T-helper 17 cell (primary cell): ENCODE measurements around the gene IL17RE. TPM values are rescaled to one million over a fixed set of nuclear protein-coding genes. Genes with fewer than 3 reads are reported as not detected.

Experiments
- ATAC-seq: fragments of 150-1000 bp; cut with Tn5 transposase; 2 replicates; pipeline ENCODE4 v1.10.0; 2021; ENCODE audit warnings: mild to moderate bottlenecking, moderate library complexity
- DNase-seq, 3 donors: peaks; one replicate each; pipeline versions ENCODE4 v3.0.0 to v3.0.0-alpha.2; 2020 to 2021
- H3K9me3 ChIP-seq: one replicate; pipeline ENCODE4 v1.7.0; 2013; ENCODE audit warnings: low read length, mild to moderate bottlenecking; ENCODE audit not compliant: control insufficient read depth, poor library complexity, severe bottlenecking
- H3K27ac Mint-ChIP-seq: one replicate; pipeline ENCODE4 v1.8.0; 2022; ENCODE audit warnings: mild to moderate bottlenecking, moderate library complexity, mixed read lengths
- H3K27me3 Mint-ChIP-seq: one replicate; pipeline ENCODE4 v1.8.0; 2022; ENCODE audit warnings: mixed read lengths
- H3K36me3 Mint-ChIP-seq: one replicate; pipeline ENCODE4 v1.8.0; 2022; ENCODE audit warnings: low read depth, mixed read lengths
- H3K4me1 Mint-ChIP-seq: one replicate; pipeline ENCODE4 v1.8.0; 2022; ENCODE audit warnings: mild to moderate bottlenecking, mixed read lengths
- H3K4me3 Mint-ChIP-seq: one replicate; pipeline ENCODE4 v1.8.0; 2022; ENCODE audit warnings: mild to moderate bottlenecking, moderate library complexity, mixed read lengths
- total RNA-seq, 4 donors: library from RNA in 2 of 4; stranded (reverse) in 2 of 4; gene quantifications; one replicate each; pipeline ENCODE4 v1.2.3 and lab custom pipeline; 2022 to 2026

IL17RE gene
- total RNA-seq, 2 donors from 2014 or later = 10.1 to 12.4 TPM

DNA sequence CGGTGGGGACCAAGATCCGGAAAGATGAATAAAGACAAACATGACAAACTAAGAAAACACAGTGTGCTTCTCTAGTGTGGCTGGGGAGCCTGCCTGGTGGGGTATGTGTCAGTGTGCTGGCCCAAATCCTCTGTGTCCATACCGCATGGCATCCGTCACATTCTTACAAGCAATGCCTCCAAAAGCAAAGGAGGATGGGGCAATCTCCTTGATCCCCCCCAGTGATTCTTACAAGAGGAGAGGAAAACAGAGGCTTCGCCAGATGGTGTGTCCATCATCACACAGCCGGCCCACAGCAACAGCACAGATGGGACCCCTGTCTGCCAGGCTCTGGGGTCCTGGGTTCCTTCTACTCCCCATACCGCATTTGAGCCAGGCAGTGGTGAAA is 13.7 kb downstream of the IL17RE start:
- H3K4me3 Mint-ChIP-seq = peak overlapping the region; percentile 82
- H3K4me1 Mint-ChIP-seq = peaks cover 11% of the 10 kb centered on the region
- H3K36me3 Mint-ChIP-seq = peaks cover 2% of the 10 kb centered on the region
- DNase-seq (no peak), ATAC-seq (no peak)
- H3K9me3 ChIP-seq = no peaks in the 10 kb centered on the region
- H3K27ac Mint-ChIP-seq = no peak overlapping the region
- no peaks in the 10 kb centered on the region for H3K27me3 Mint-ChIP-seq

DNA sequence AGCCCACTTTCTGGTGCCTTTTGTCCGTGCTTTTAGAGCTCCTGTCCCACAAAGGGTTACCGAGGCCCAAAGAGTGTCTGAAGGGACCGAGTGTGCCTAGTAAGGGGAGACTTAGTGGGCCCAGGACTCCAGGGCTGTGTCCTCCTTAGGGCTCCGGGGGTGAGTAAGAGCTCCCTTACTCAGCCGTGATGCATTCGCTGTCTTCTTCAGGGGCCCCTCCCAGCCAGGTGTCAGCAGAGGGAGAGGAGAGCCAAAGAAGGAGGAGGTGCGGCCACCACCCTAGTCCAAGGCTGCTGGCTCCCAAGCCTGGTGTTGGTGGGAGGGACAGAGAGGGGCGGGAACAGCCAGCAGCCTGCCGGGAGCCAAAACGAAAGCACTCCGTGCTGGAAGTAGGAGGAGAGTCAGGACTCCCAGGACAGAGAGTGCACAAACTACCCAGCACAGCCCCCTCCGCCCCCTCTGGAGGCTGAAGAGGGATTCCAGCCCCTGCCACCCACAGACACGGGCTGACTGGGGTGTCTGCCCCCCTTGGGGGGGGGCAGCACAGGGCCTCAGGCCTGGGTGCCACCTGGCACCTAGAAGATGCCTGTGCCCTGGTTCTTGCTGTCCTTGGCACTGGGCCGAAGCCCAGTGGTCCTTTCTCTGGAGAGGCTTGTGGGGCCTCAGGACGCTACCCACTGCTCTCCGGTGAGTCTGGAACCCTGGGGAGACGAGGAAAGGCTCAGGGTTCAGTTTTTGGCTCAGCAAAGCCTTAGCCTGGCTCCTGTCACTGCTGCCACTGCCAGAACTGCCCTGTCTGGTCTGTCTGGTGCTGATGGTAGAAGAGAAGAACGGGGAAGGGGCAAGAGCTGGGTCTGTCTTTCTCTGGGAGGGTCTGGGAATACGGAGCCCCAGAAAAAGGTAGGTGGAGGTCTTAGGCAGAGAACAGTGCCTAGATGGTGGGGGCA is 14.4 kb downstream of the IL17RE start, which contains the start of gene IL17RC:
Gene IL17RC, plus strand, starts transcription at position 365 of the 947 bp plus-strand sequence. Its CDS starts 218 bp downstream, at position 583.
- Mint-ChIP-seq H3K27me3 (no peaks in the 10 kb centered on the region), H3K36me3 (peaks cover 2% of the 10 kb centered on the region), H3K27ac (no peak within 1 kb of the TSS), H3K4me3 (peak within 1 kb of the TSS; percentile 82), H3K4me1 (peaks cover 8% of the 10 kb centered on the region)
- ATAC-seq = no peak
- H3K9me3 ChIP-seq = no peaks in the 10 kb centered on the region
- DNase-seq = no peak

DNA sequence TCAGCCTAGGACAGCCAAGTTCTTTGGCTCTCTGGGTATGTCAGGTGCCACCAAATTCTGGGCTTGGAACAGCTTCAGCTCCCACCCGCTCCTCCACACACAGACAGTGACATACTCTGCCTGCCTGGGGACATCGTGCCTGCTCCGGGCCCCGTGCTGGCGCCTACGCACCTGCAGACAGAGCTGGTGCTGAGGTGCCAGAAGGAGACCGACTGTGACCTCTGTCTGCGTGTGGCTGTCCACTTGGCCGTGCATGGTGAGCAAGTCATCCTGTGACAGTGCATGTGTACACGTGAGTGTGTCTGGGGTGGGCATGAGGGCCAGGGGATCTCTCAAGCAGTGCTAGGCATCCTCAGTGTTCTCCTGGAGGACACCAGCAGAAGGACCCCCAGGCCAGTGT is 15.2 kb downstream of the IL17RE start:
- Mint-ChIP-seq H3K4me3 (peak overlapping the region; percentile 33), H3K27me3 (no peaks in the 10 kb centered on the region), H3K27ac (no peak overlapping the region), H3K4me1 (no peaks in the 10 kb centered on the region), H3K36me3 (peaks cover 3% of the 10 kb centered on the region)
- no peak for ATAC-seq
- no peak for DNase-seq
- H3K9me3 ChIP-seq = no peaks in the 10 kb centered on the region

DNA sequence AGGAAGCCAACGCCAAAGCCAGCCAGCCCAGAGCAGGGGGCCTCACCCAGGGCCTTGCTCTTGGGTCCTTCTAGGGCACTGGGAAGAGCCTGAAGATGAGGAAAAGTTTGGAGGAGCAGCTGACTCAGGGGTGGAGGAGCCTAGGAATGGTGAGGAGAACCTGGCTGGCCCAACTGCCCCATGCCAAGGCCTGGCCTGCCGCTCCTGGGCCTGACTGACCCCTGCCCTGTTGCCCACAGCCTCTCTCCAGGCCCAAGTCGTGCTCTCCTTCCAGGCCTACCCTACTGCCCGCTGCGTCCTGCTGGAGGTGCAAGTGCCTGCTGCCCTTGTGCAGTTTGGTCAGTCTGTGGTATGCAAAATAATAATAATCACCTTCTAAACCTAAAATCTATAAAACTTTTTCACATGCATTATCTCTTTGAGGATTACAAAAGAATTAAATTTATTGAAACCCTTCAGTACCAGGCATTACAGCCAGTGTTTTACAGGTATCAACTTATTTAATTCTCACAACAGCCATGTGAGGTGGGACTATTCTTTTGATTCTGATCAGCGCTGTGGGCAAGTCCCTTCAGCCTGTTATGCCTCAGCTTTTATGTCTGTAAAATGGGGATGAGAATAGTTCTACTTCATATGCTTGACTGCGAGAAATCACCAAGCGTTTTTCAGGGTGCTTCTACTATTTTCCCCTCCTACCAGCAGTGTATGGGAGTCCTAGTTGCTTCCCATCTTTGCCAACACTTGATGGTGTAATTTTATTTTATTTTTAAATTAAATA is 15.8 kb downstream of the IL17RE start:
- H3K27me3 Mint-ChIP-seq = no peaks in the 10 kb centered on the region
- DNase-seq (no peak), ATAC-seq (no peak)
- H3K27ac Mint-ChIP-seq = no peak overlapping the region
- H3K4me3 Mint-ChIP-seq = no peak overlapping the region
- peaks cover 3% of the 10 kb centered on the region for H3K36me3 Mint-ChIP-seq
- H3K4me1 Mint-ChIP-seq = no peaks in the 10 kb centered on the region
- H3K9me3 ChIP-seq = no peaks in the 10 kb centered on the region

DNA sequence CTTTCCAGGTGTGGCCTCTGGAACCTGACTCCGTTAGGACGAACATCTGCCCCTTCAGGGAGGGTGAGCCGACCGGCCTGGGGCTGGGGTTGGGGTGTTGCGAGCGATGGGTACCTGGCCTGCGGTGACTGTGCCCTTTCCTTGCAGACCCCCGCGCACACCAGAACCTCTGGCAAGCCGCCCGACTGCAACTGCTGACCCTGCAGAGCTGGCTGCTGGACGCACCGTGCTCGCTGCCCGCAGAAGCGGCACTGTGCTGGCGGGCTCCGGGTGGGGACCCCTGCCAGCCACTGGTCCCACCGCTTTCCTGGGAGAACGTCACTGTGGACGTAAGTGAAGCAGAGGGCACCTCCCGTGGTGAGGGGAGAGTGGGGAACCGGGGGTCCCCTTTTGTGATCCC is 25.5 kb downstream of the IL17RE start:
- Mint-ChIP-seq H3K4me3 (no peak overlapping the region), H3K27me3 (no peaks in the 10 kb centered on the region), H3K27ac (no peak overlapping the region), H3K4me1 (peaks cover 11% of the 10 kb centered on the region), H3K36me3 (peaks cover 2% of the 10 kb centered on the region)
- DNase-seq = no peak
- no peaks in the 10 kb centered on the region for H3K9me3 ChIP-seq
- no peak for ATAC-seq

DNA sequence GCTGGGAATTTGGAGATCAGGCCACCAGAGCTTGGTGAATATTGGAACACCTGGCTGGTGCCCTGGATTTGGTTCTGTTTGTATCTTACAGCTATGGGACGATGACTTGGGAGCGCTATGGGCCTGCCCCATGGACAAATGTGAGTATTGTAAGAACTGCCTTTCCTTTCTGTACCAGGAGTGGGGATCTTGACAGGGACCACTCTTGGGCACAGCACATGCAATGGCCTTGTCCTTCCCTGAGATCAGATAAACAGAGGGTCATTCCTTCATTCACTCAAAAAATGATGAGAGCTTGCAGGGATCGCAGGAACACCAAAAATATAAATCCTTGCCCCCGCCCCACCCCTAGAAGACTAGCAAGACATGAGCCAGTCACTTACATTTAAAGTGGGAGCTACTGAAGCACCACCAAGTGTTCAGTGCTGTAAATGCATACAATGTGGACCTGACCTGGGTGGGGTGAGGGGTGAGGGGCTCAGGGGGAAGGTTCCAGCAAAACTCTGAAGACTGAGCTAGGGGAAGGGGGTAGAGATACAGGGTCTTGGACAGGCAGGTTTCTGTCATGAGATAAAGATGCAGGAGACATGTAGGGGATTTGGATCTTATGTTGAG is 28.3 kb downstream of the IL17RE start:
- DNase-seq (no peak), ATAC-seq (no peak)
- no peaks in the 10 kb centered on the region for H3K9me3 ChIP-seq
- Mint-ChIP-seq H3K27me3 (no peaks in the 10 kb centered on the region), H3K4me3 (peak overlapping the region; percentile 50), H3K36me3 (peaks cover 4% of the 10 kb centered on the region), H3K4me1 (peaks cover 32% of the 10 kb centered on the region), H3K27ac (peak overlapping the region; percentile 85)

DNA sequence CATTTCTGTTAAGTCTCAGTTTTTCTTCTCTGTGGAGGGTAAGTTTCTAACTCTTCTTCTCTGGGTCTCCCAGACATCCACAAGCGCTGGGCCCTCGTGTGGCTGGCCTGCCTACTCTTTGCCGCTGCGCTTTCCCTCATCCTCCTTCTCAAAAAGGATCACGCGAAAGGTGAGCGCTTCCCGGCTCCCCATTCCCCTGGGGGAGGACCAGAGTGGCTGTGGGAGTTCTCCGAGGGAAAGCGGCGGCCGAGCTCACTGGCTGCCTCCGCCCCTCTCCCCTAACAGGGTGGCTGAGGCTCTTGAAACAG is 29.8 kb downstream of the IL17RE start:
- H3K4me3 Mint-ChIP-seq = peak overlapping the region; percentile 97
- peaks cover 4% of the 10 kb centered on the region for H3K36me3 Mint-ChIP-seq
- peak overlapping the region; percentile 99 for H3K27ac Mint-ChIP-seq
- H3K4me1 Mint-ChIP-seq = peaks cover 35% of the 10 kb centered on the region
- no peaks in the 10 kb centered on the region for H3K27me3 Mint-ChIP-seq
- H3K9me3 ChIP-seq = no peaks in the 10 kb centered on the region
- DNase-seq (no peak), ATAC-seq (no peak)

DNA sequence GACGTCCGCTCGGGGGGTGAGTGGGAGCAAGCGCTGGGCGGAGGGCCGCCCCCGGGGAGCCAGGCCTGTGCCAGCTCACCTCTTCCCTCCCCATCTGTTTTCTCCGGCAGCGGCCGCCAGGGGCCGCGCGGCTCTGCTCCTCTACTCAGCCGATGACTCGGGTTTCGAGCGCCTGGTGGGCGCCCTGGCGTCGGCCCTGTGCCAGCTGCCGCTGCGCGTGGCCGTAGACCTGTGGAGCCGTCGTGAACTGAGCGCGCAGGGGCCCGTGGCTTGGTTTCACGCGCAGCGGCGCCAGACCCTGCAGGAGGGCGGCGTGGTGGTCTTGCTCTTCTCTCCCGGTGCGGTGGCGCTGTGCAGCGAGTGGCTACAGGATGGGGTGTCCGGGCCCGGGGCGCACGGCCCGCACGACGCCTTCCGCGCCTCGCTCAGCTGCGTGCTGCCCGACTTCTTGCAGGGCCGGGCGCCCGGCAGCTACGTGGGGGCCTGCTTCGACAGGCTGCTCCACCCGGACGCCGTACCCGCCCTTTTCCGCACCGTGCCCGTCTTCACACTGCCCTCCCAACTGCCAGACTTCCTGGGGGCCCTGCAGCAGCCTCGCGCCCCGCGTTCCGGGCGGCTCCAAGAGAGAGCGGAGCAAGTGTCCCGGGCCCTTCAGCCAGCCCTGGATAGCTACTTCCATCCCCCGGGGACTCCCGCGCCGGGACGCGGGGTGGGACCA is 30.4 kb downstream of the IL17RE start:
- no peaks in the 10 kb centered on the region for H3K9me3 ChIP-seq
- H3K27ac Mint-ChIP-seq = peak overlapping the region; percentile 99
- peaks cover 35% of the 10 kb centered on the region for H3K4me1 Mint-ChIP-seq
- peaks cover 4% of the 10 kb centered on the region for H3K36me3 Mint-ChIP-seq
- ATAC-seq = peak; percentile 68
- H3K27me3 Mint-ChIP-seq = no peaks in the 10 kb centered on the region
- H3K4me3 Mint-ChIP-seq = peak overlapping the region; percentile 97
- peak; percentile 79 to 82 (median 82) for DNase-seq

DNA sequence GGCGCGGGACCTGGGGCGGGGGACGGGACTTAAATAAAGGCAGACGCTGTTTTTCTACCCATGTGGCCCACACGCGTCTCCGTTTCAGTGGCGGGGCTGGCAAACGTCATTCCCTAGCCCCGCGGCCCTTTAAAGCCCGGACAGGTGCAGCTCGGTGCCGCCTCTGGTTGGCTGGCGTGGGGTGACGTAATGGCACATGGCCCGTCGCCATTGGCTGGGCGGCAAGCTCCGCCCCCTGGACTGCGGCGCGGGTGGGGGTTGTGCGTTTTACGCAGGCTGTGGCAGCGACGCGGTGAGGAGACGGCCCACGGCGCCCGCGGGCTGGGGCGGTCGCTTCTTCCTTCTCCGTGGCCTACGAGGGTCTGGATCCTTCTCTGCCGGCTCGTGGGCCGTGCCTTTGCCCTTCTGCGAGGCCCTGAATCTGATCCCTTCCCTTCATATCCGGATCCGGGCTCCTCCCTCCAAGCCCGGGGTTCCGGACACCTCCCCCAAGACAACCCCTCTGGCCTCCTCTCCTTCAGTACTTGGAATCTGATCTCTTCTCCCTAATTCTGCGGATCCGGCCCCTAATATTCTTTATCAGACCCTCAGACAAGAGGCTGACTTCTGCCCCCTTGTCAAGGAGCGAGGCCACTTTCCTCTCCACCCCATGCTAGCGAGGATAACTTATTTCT is 31.1 kb downstream of the IL17RE start, which contains the start of gene CRELD1:
Gene CRELD1, plus strand, starts transcription at position 274 of the 674 bp plus-strand sequence. CDS start 605 bp downstream, outside the sequence.
- Mint-ChIP-seq H3K4me3 (peak within 1 kb of the TSS; percentile 97), H3K27ac (peak within 1 kb of the TSS; percentile 99), H3K4me1 (peaks cover 35% of the 10 kb centered on the region), H3K36me3 (peaks cover 4% of the 10 kb centered on the region), H3K27me3 (no peaks in the 10 kb centered on the region)
- no peaks in the 10 kb centered on the region for H3K9me3 ChIP-seq
- peak; percentile 95 to 97 (median 96) for DNase-seq
- peak; percentile 85 for ATAC-seq

DNA sequence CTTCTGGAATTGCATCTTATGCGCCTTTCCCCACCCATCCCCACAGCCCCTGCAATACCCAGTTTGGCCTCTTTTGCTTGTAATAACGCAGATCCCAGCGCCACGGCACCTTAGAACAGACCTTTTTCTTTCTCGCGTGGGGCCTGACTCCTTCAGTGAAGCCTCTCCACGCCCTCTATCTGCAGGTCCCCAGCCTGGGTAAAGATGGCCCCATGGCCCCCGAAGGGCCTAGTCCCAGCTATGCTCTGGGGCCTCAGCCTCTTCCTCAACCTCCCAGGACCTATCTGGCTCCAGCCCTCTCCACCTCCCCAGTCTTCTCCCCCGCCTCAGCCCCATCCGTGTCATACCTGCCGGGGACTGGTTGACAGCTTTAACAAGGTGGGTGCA is 31.6 kb downstream of the IL17RE start:
- H3K36me3 Mint-ChIP-seq = peaks cover 4% of the 10 kb centered on the region
- peak overlapping the region; percentile 99 for H3K27ac Mint-ChIP-seq
- peaks cover 35% of the 10 kb centered on the region for H3K4me1 Mint-ChIP-seq
- DNase-seq = peak in 1 of 3 donors; percentile 23
- no peaks in the 10 kb centered on the region for H3K9me3 ChIP-seq
- ATAC-seq = peak; percentile 8
- no peaks in the 10 kb centered on the region for H3K27me3 Mint-ChIP-seq
- peak overlapping the region; percentile 97 for H3K4me3 Mint-ChIP-seq

DNA sequence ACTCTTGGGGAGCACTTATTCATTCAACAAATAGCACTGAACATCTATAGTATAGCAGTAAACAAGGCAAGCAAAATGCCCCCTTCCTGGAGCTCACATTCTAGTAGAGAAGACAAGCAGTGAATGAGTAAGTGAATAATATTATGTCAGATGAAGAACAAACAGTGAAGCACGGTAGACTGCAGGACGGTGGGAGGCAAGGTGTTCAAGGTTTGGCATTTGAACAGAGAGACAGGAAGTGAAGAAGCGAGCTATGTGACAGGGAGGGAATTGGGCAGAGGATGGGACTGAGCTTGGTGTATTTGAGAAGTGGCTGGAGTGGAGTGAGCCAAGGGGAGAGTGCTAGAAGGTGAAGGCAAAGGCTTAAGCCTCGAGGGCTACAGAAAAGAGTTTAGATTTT is 32.3 kb downstream of the IL17RE start:
- DNase-seq (no peak), ATAC-seq (no peak)
- no peaks in the 10 kb centered on the region for H3K27me3 Mint-ChIP-seq
- peak overlapping the region; percentile 99 for H3K27ac Mint-ChIP-seq
- H3K9me3 ChIP-seq = no peaks in the 10 kb centered on the region
- peaks cover 35% of the 10 kb centered on the region for H3K4me1 Mint-ChIP-seq
- peaks cover 4% of the 10 kb centered on the region for H3K36me3 Mint-ChIP-seq
- H3K4me3 Mint-ChIP-seq = peak overlapping the region; percentile 97

DNA sequence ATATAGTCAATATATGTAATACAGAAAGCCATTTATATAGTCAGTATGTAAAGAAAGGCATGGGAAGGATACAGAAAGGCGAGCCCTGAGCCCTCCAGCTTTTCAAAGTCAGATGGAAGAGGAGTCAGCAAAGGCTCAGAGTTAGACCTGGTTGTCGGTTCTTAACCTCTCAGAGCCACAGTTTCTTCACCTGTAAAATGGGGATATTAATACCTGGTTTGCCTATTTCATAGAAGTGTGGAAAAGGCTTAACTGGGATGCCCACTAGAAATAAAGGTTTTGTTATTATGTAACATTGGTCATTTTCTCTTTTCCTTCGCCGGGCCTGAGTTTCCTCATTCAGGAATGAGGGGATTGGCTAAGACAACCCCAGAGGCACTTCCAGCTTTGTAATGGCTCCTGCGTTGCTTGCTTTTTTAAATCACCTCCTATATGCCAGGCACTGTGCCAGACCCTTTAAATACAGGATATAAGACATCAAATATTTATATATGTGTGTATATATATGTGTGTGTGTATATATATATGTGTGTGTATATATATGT is 33.4 kb downstream of the IL17RE start:
- H3K4me3 Mint-ChIP-seq = no peak overlapping the region
- peaks cover 35% of the 10 kb centered on the region for H3K4me1 Mint-ChIP-seq
- peak overlapping the region; percentile 99 for H3K27ac Mint-ChIP-seq

More for the DNA sequence above, 33.4 kb downstream of the IL17RE start:
- DNase-seq = no peak
- Mint-ChIP-seq H3K36me3 (peaks cover 4% of the 10 kb centered on the region), H3K27me3 (no peaks in the 10 kb centered on the region)
- ATAC-seq = no peak
- H3K9me3 ChIP-seq = no peaks in the 10 kb centered on the region
